Duodenal mucosa (tissue), 2 donors: ENCODE measurements around the gene CEP290.
A peak's percentile ranks its signal among the peaks of the same experiment; 100 is the strongest.

Experiments
- H3K27ac ChIP-seq: one replicate; pipeline ENCODE4 v1.7.0; 2013; ENCODE audit warnings: low read depth, low read length
- H3K27me3 ChIP-seq, 2 donors: one replicate each; pipeline ENCODE4 v1.7.0; 2013; ENCODE audit warnings: low read length in 2 of 2, control low read depth in 1 of 2; ENCODE audit not compliant: insufficient read depth in 2 of 2, control insufficient read depth in 1 of 2
- H3K36me3 ChIP-seq, 2 donors: one replicate each; pipeline ENCODE4 v1.7.0; 2013; ENCODE audit warnings: low read length in 2 of 2, control low read depth in 1 of 2; ENCODE audit not compliant: insufficient read depth in 2 of 2, control insufficient read depth in 1 of 2
- H3K4me1 ChIP-seq, 2 donors: one replicate each; pipeline ENCODE4 v1.7.0; 2013; ENCODE audit warnings: low read length in 2 of 2, control low read depth in 1 of 2; ENCODE audit not compliant: insufficient read depth in 2 of 2, control insufficient read depth in 1 of 2
- H3K4me3 ChIP-seq, 2 donors: one replicate each; pipeline ENCODE4 v1.7.0; 2013; ENCODE audit warnings: low read length in 2 of 2, low read depth in 1 of 2
- H3K9ac ChIP-seq, 2 donors: one replicate each; pipeline ENCODE4 v1.7.0; 2013; ENCODE audit warnings: low read length in 2 of 2, low read depth in 1 of 2
- H3K9me3 ChIP-seq, 2 donors: one replicate each; pipeline ENCODE4 v1.7.0; 2013; ENCODE audit warnings: low read length in 2 of 2, control low read depth in 1 of 2; ENCODE audit not compliant: control insufficient read depth in 1 of 2

CEP290 gene

GRCh38 chr12:88141774-88142609 is at the start of gene CEP290, which contains the start of gene TMTC3:
TSS of gene CEP290 (minus strand) at chr12:88142088. CDS start at chr12:88141307, 781 bp downstream.
TSS of gene TMTC3 (plus strand) at chr12:88142307. CDS start at chr12:88148316, 6,009 bp downstream.
- H3K4me1 ChIP-seq: peaks cover 27 to 34% of the 10 kb centered on the region in 2 donors
- no peaks in the 10 kb centered on the region for H3K36me3 ChIP-seq
- H3K4me3 ChIP-seq: peak within 1 kb of the TSS; percentile 92 to 97
- no peaks in the 10 kb centered on the region for H3K9me3 ChIP-seq
- H3K27me3 ChIP-seq: no peaks in the 10 kb centered on the region
- H3K27ac ChIP-seq: peak within 1 kb of the TSS; percentile 60
- peak within 1 kb of the TSS; percentile 83 to 85 for H3K9ac ChIP-seq

GRCh38 chr12:88188180-88188579 is 46.3 kb upstream of the CEP290 start:
- Histone ChIP-seq H3K36me3 (peaks cover 3 to 9% of the 10 kb centered on the region in 2 donors), H3K4me1 (no peaks in the 10 kb centered on the region), H3K9me3 (no peaks in the 10 kb centered on the region), H3K9ac (no peak overlapping the region), H3K27ac (no peak overlapping the region), H3K27me3 (no peaks in the 10 kb centered on the region), H3K4me3 (no peak overlapping the region)

GRCh38 chr12:88187571-88187970 is 45.7 kb upstream of the CEP290 start:
- Histone ChIP-seq H3K9ac (no peak overlapping the region), H3K27me3 (no peaks in the 10 kb centered on the region), H3K27ac (no peak overlapping the region), H3K9me3 (no peaks in the 10 kb centered on the region), H3K36me3 (peaks cover 3 to 9% of the 10 kb centered on the region in 2 donors), H3K4me1 (no peaks in the 10 kb centered on the region), H3K4me3 (no peak overlapping the region)

- no peaks in the 10 kb centered on the region for H3K9me3 ChIP-seq
- no peaks in the 10 kb centered on the region for H3K27me3 ChIP-seq
- no peaks in the 10 kb centered on the region for H3K4me1 ChIP-seq
- H3K27ac ChIP-seq: no peak overlapping the region
- peaks cover 3 to 9% of the 10 kb centered on the region in 2 donors for H3K36me3 ChIP-seq
- H3K9ac ChIP-seq: no peak overlapping the region
- H3K4me3 ChIP-seq: no peak overlapping the region
Measured at GRCh38 chr12:88185988-88186387, 44.1 kb upstream of the CEP290 start.

GRCh38 chr12:88185279-88185678 is 43.4 kb upstream of the CEP290 start:
- no peaks in the 10 kb centered on the region for H3K9me3 ChIP-seq
- H3K27me3 ChIP-seq: no peaks in the 10 kb centered on the region
- no peaks in the 10 kb centered on the region for H3K4me1 ChIP-seq
- H3K9ac ChIP-seq: no peak overlapping the region
- H3K27ac ChIP-seq: no peak overlapping the region
- H3K36me3 ChIP-seq: peaks cover 8 to 9% of the 10 kb centered on the region in 2 donors
- H3K4me3 ChIP-seq: no peak overlapping the region

GRCh38 chr12:88184196-88184595 is 42.3 kb upstream of the CEP290 start:
- no peaks in the 10 kb centered on the region for H3K27me3 ChIP-seq
- H3K4me1 ChIP-seq: no peaks in the 10 kb centered on the region
- H3K9ac ChIP-seq: no peak overlapping the region
- H3K27ac ChIP-seq: no peak overlapping the region
- H3K9me3 ChIP-seq: no peaks in the 10 kb centered on the region
- H3K4me3 ChIP-seq: no peak overlapping the region
- H3K36me3 ChIP-seq: peaks cover 11 to 12% of the 10 kb centered on the region in 2 donors

- H3K27ac ChIP-seq: no peak overlapping the region
- peaks cover 16 to 20% of the 10 kb centered on the region in 2 donors for H3K36me3 ChIP-seq
- H3K4me3 ChIP-seq: no peak overlapping the region
- H3K4me1 ChIP-seq: no peaks in the 10 kb centered on the region
- no peaks in the 10 kb centered on the region for H3K9me3 ChIP-seq
- no peak overlapping the region for H3K9ac ChIP-seq
- no peaks in the 10 kb centered on the region for H3K27me3 ChIP-seq
Measured at GRCh38 chr12:88182416-88182815, 40.5 kb upstream of the CEP290 start.

- no peak overlapping the region for H3K9ac ChIP-seq
- peaks cover 17 to 20% of the 10 kb centered on the region in 2 donors for H3K36me3 ChIP-seq
- no peak overlapping the region for H3K4me3 ChIP-seq
- no peak overlapping the region for H3K27ac ChIP-seq
- no peaks in the 10 kb centered on the region for H3K9me3 ChIP-seq
- H3K4me1 ChIP-seq: no peaks in the 10 kb centered on the region
- no peaks in the 10 kb centered on the region for H3K27me3 ChIP-seq
Measured at GRCh38 chr12:88181881-88182280, 40.0 kb upstream of the CEP290 start.

- Histone ChIP-seq H3K4me1 (no peaks in the 10 kb centered on the region), H3K4me3 (no peak overlapping the region), H3K27ac (no peak overlapping the region), H3K9me3 (no peaks in the 10 kb centered on the region), H3K36me3 (peaks cover 24 to 30% of the 10 kb centered on the region in 2 donors), H3K9ac (no peak overlapping the region), H3K27me3 (no peaks in the 10 kb centered on the region)
Measured at GRCh38 chr12:88179436-88180014, 37.6 kb upstream of the CEP290 start.

GRCh38 chr12:88175544-88175943 is 33.7 kb upstream of the CEP290 start:
- Histone ChIP-seq H3K9ac (no peak overlapping the region), H3K36me3 (peaks cover 17 to 49% of the 10 kb centered on the region in 2 donors)

More at GRCh38 chr12:88175544-88175943, 33.7 kb upstream of the CEP290 start:
- H3K27ac ChIP-seq: no peak overlapping the region
- H3K27me3 ChIP-seq: no peaks in the 10 kb centered on the region
- no peaks in the 10 kb centered on the region for H3K4me1 ChIP-seq
- H3K4me3 ChIP-seq: no peak overlapping the region
- H3K9me3 ChIP-seq: no peaks in the 10 kb centered on the region
